ENCODE measurements around the gene ETFRF1.

Gene ETFRF1

DNA sequence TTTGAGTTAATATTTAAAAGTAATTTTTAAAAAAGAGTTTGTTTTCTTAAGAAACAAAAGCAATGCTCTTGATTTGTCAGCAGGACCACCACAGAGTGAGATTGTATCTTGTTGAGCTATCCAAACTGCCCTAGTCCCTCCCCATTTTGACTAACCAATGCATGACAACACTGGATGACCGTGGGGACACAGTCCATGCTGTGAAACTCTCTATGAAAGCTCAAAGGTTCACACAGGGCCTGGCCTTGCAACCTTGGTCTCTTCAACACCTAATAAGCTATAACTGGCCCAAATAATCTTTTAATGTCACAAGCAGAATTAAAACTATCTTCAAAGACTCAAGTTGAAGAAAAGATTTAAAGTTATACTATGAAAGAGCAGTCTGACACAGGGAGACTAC is 13.5 kb downstream of the ETFRF1 start:
- no peak overlapping the region for H3K4me3 ChIP-seq (ENCODE audit: low read depth, low read length)
- TF ChIP-seq, protein P1, sequence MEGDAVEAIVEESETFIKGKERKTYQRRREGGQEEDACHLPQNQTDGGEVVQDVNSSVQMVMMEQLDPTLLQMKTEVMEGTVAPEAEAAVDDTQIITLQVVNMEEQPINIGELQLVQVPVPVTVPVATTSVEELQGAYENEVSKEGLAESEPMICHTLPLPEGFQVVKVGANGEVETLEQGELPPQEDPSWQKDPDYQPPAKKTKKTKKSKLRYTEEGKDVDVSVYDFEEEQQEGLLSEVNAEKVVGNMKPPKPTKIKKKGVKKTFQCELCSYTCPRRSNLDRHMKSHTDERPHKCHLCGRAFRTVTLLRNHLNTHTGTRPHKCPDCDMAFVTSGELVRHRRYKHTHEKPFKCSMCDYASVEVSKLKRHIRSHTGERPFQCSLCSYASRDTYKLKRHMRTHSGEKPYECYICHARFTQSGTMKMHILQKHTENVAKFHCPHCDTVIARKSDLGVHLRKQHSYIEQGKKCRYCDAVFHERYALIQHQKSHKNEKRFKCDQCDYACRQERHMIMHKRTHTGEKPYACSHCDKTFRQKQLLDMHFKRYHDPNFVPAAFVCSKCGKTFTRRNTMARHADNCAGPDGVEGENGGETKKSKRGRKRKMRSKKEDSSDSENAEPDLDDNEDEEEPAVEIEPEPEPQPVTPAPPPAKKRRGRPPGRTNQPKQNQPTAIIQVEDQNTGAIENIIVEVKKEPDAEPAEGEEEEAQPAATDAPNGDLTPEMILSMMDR (IDR thresholded peaks at IDR 0.05; ENCODE audit: low read depth, low read length): no peak

- no peak overlapping the region for H3K4me3 ChIP-seq (ENCODE audit: low read depth, low read length)
- TF ChIP-seq, protein P1 (IDR thresholded peaks at IDR 0.05; ENCODE audit: low read depth, low read length): no peak
Measured at GRCh38 chr12:25213338-25213737, 18.3 kb downstream of the ETFRF1 start.

GRCh38 chr12:25236190-25236589 is 41.2 kb downstream of the ETFRF1 start:
- TF ChIP-seq, protein P1 (IDR thresholded peaks at IDR 0.05; ENCODE audit: low read depth, low read length): no peak

GRCh38 chr12:25236626-25237025 is 41.6 kb downstream of the ETFRF1 start:
- H3K4me3 ChIP-seq (ENCODE audit: low read depth, low read length): no peak overlapping the region
- TF ChIP-seq, protein P1 (IDR thresholded peaks at IDR 0.05; ENCODE audit: low read depth, low read length): no peak

More at GRCh38 chr12:25236190-25236589, 41.2 kb downstream of the ETFRF1 start:
- H3K4me3 ChIP-seq (ENCODE audit: low read depth, low read length): no peak overlapping the region

- TF ChIP-seq, protein P1 (IDR thresholded peaks at IDR 0.05; ENCODE audit: low read depth, low read length): peak; percentile 41
- no peak overlapping the region for H3K4me3 ChIP-seq (ENCODE audit: low read depth, low read length)
Measured at GRCh38 chr12:25241167-25242020, 46.4 kb downstream of the ETFRF1 start.

GRCh38 chr12:25242981-25243679 is 48.1 kb downstream of the ETFRF1 start:
- TF ChIP-seq, protein P1 (IDR thresholded peaks at IDR 0.05; ENCODE audit: low read depth, low read length): no peak
- H3K4me3 ChIP-seq (ENCODE audit: low read depth, low read length): no peak overlapping the region

DNA sequence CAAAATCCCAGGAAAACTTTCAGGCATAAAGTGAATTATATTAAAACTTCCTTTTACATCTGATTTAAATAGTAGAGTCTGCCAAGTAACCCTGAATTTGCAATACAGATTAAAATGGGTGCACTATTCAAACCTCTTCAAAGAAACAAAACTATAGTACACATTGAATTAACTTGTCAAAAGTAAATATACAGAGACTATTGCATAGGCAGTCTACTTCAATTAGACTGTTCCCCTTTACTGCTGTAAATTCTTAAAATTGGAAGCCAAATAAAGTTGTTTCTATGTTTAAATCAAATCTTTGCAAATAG is 48.6 kb downstream of the ETFRF1 start:
- TF ChIP-seq, protein P1 (IDR thresholded peaks at IDR 0.05; ENCODE audit: low read depth, low read length): no peak

More for the DNA sequence above, 48.6 kb downstream of the ETFRF1 start:
- no peak overlapping the region for H3K4me3 ChIP-seq (ENCODE audit: low read depth, low read length)
